Activated CD4-positive, alpha-beta memory T cell treated with anti-CD3 and anti-CD28 coated beads for 36 hours (primary cell): ENCODE results near the gene RRP12. TPM values are rescaled to one million over a fixed set of nuclear protein-coding genes. Genes with fewer than 3 reads are reported as not detected.
A peak's percentile ranks its signal among the peaks of the same experiment; 100 is the strongest.

ENCODE experiments used
- CTCF ChIA-PET: fragments of 350-600 bp; sonication (Branson Sonifier 250); formaldehyde crosslinking; loops from one replicate; lab custom pipeline; 2021; ENCODE audit warnings: antibody characterized with exemption, inconsistent platforms; lab: Charles Lee
- POLR2A ChIA-PET: fragments of 350-600 bp; sonication (Branson Sonifier 250); formaldehyde crosslinking; loops from one replicate; lab custom pipeline; 2021; ENCODE audit warnings: antibody characterized with exemption; lab: Charles Lee
- DNase-seq: peaks from one replicate; pipeline ENCODE4 v3.0.0-alpha.2; 2020
- H3K27ac Mint-ChIP-seq: one replicate; pipeline ENCODE4 v1.8.0; 2021; ENCODE audit warnings: mixed read lengths
- H3K27me3 Mint-ChIP-seq: one replicate; pipeline ENCODE4 v1.8.0; 2021; ENCODE audit warnings: mixed read lengths
- H3K36me3 Mint-ChIP-seq: one replicate; pipeline ENCODE4 v1.8.0; 2021; ENCODE audit warnings: mixed read lengths
- H3K4me1 Mint-ChIP-seq: one replicate; pipeline ENCODE4 v1.8.0; 2021; ENCODE audit warnings: low read depth, mixed read lengths
- H3K4me3 Mint-ChIP-seq: one replicate; pipeline ENCODE4 v1.8.0; 2021; ENCODE audit warnings: mild to moderate bottlenecking, mixed read lengths
- H3K9me3 Mint-ChIP-seq: one replicate; pipeline ENCODE4 v1.8.0; 2021; ENCODE audit warnings: mixed read lengths
- intact Hi-C: fragments of 100-400 bp; cut with micrococcal nuclease; formaldehyde crosslinking; loops from one replicate; pipeline ENCODE4 v1.15.1; 2023
- total RNA-seq, 2 experiments: library from RNA; stranded (reverse); gene quantifications; one replicate each; pipeline ENCODE4 v1.2.3, GENCODE V29; 2021

RRP12 gene
- total RNA-seq, 2 experiments from 2014 or later: 40.4 to 41.8 TPM

GRCh38 chr10:97333601-97334369 is 67.4 kb downstream of the RRP12 start:
- ChIA-PET POLR2A (interaction anchor here (1.0 to 3.1 kb wide), 3 partner anchors 15 to 164 kb away, joined by 4 to 29 read pairs (median 9); partner anchors contain the start of genes FRAT1 and RRP12), CTCF (interaction anchor here (0.9 to 4.3 kb wide), 6 partner anchors 14 to 200 kb away, joined by 3 to 26 read pairs (median 4); partner anchors contain the start of gene FRAT1)
- H3K27ac Mint-ChIP-seq: peak overlapping the region; percentile 57
- intact Hi-C loops: loop anchor here (1.0 to 5.0 kb wide), 3 partner anchors 14 to 69 kb away; partner anchors contain the start of genes ARHGAP19, FRAT1 and RRP12
- H3K4me3 Mint-ChIP-seq: peak overlapping the region; percentile 77
- H3K4me1 Mint-ChIP-seq: peaks cover 44% of the 10 kb centered on the region
- peak; percentile 64 for DNase-seq
- no peaks in the 10 kb centered on the region for H3K9me3 Mint-ChIP-seq
- peaks cover 4% of the 10 kb centered on the region for H3K36me3 Mint-ChIP-seq
- peaks cover 1% of the 10 kb centered on the region for H3K27me3 Mint-ChIP-seq

GRCh38 chr10:97333351-97333600 is 67.9 kb downstream of the RRP12 start:
- no peak for DNase-seq
- Mint-ChIP-seq H3K4me3 (peak overlapping the region; percentile 77), H3K27me3 (peaks cover 1% of the 10 kb centered on the region), H3K27ac (peak overlapping the region; percentile 57), H3K4me1 (peaks cover 49% of the 10 kb centered on the region), H3K36me3 (peaks cover 4% of the 10 kb centered on the region), H3K9me3 (no peaks in the 10 kb centered on the region)
- POLR2A ChIA-PET: interaction anchor here (1.0 to 3.1 kb wide), 3 partner anchors 14 to 164 kb away, joined by 4 to 29 read pairs (median 9); partner anchors contain the start of genes FRAT1 and RRP12
- CTCF ChIA-PET: interaction anchor here (0.9 to 4.3 kb wide), 6 partner anchors 14 to 201 kb away, joined by 3 to 26 read pairs (median 4); partner anchors contain the start of gene FRAT1
- intact Hi-C loops: loop anchor here (5.0 kb wide), 1 partner anchor 69 kb away; the partner anchor contains the start of gene RRP12

GRCh38 chr10:97332591-97333350 is 68.4 kb downstream of the RRP12 start:
- Mint-ChIP-seq H3K4me3 (peak overlapping the region; percentile 77), H3K27ac (no peak overlapping the region), H3K4me1 (peaks cover 54% of the 10 kb centered on the region), H3K36me3 (peaks cover 4% of the 10 kb centered on the region), H3K27me3 (peaks cover 1% of the 10 kb centered on the region), H3K9me3 (no peaks in the 10 kb centered on the region)
- ChIA-PET CTCF (interaction anchor here (0.7 to 4.3 kb wide), 9 partner anchors 13 to 251 kb away, joined by 3 to 26 read pairs (median 3); partner anchors contain the start of gene FRAT1), POLR2A (interaction anchor here (0.5 to 3.1 kb wide), 4 partner anchors 14 to 165 kb away, joined by 4 to 29 read pairs (median 7); partner anchors contain the start of genes FRAT1 and RRP12)
- no peak for DNase-seq
- intact Hi-C loops: loop anchor here (5.0 kb wide), 1 partner anchor 70 kb away; the partner anchor contains the start of gene RRP12

- POLR2A ChIA-PET: interaction anchor here (1.0 kb wide), 1 partner anchor 11 kb away, joined by 4 read pairs; no protein-coding TSS in a partner anchor
- CTCF ChIA-PET: interaction anchor here (0.6 to 4.3 kb wide), 4 partner anchors 9 to 259 kb away, joined by 3 to 26 read pairs (median 12); partner anchors contain the start of gene FRAT1
- DNase-seq: no peak
- no peak overlapping the region for H3K27ac Mint-ChIP-seq
- H3K36me3 Mint-ChIP-seq: peaks cover 4% of the 10 kb centered on the region
- H3K9me3 Mint-ChIP-seq: no peaks in the 10 kb centered on the region
- no peak overlapping the region for H3K4me3 Mint-ChIP-seq
- H3K4me1 Mint-ChIP-seq: peaks cover 54% of the 10 kb centered on the region
- intact Hi-C loops: loop anchor here (5.0 kb wide), 1 partner anchor 71 kb away; the partner anchor contains the start of gene RRP12
- H3K27me3 Mint-ChIP-seq: peaks cover 1% of the 10 kb centered on the region
Observed at GRCh38 chr10:97331153-97331703, 69.9 kb downstream of the RRP12 start.

- DNase-seq: no peak
- no peak overlapping the region for H3K27ac Mint-ChIP-seq
- ChIA-PET POLR2A (no interaction called here), CTCF (interaction anchor here (1.2 kb wide), 1 partner anchor 51 kb away, joined by 6 read pairs; no protein-coding TSS in a partner anchor)
- H3K4me1 Mint-ChIP-seq: peaks cover 50% of the 10 kb centered on the region
- no peaks in the 10 kb centered on the region for H3K9me3 Mint-ChIP-seq
- no peaks in the 10 kb centered on the region for H3K27me3 Mint-ChIP-seq
- intact Hi-C loops: loop anchor here (5.0 kb wide), 1 partner anchor 73 kb away; the partner anchor contains the start of gene RRP12
- H3K36me3 Mint-ChIP-seq: peaks cover 4% of the 10 kb centered on the region
- H3K4me3 Mint-ChIP-seq: no peak overlapping the region
Observed at GRCh38 chr10:97329766-97330165, 71.4 kb downstream of the RRP12 start.

- DNase-seq: peak; percentile 39
- POLR2A ChIA-PET: interaction anchor here (1.4 to 1.7 kb wide), 2 partner anchors 9 to 10 kb away, joined by 3 to 5 read pairs; partner anchors contain the start of gene FRAT1
- CTCF ChIA-PET: interaction anchor here (1.2 kb wide), 2 partner anchors 50 to 116 kb away, joined by 4 to 6 read pairs; no protein-coding TSS in a partner anchor
- no peak overlapping the region for H3K4me3 Mint-ChIP-seq
- H3K27me3 Mint-ChIP-seq: no peaks in the 10 kb centered on the region
- H3K4me1 Mint-ChIP-seq: peaks cover 50% of the 10 kb centered on the region
- no peaks in the 10 kb centered on the region for H3K9me3 Mint-ChIP-seq
- intact Hi-C loops: no loop called here
- no peak overlapping the region for H3K27ac Mint-ChIP-seq
- H3K36me3 Mint-ChIP-seq: peaks cover 4% of the 10 kb centered on the region
Observed at GRCh38 chr10:97328646-97329453, 72.3 kb downstream of the RRP12 start.

GRCh38 chr10:97327348-97328294 is 73.5 kb downstream of the RRP12 start:
- POLR2A ChIA-PET: interaction anchor here (1.4 to 1.7 kb wide), 2 partner anchors 8 to 9 kb away, joined by 3 to 5 read pairs; partner anchors contain the start of gene FRAT1
- H3K27ac Mint-ChIP-seq: peak overlapping the region; percentile 76
- no peak for DNase-seq
- peaks cover 2% of the 10 kb centered on the region for H3K36me3 Mint-ChIP-seq
- H3K27me3 Mint-ChIP-seq: no peaks in the 10 kb centered on the region
- CTCF ChIA-PET: interaction anchor here (1.2 to 1.4 kb wide), 2 partner anchors 49 to 117 kb away, joined by 4 to 5 read pairs; no protein-coding TSS in a partner anchor
- peaks cover 40% of the 10 kb centered on the region for H3K4me1 Mint-ChIP-seq
- H3K9me3 Mint-ChIP-seq: no peaks in the 10 kb centered on the region
- intact Hi-C loops: no loop called here
- no peak overlapping the region for H3K4me3 Mint-ChIP-seq

GRCh38 chr10:97325754-97326153 is 75.4 kb downstream of the RRP12 start:
- Mint-ChIP-seq H3K36me3 (peaks cover 2% of the 10 kb centered on the region), H3K4me3 (no peak overlapping the region), H3K27ac (no peak overlapping the region), H3K27me3 (no peaks in the 10 kb centered on the region), H3K9me3 (no peaks in the 10 kb centered on the region), H3K4me1 (peaks cover 38% of the 10 kb centered on the region)
- intact Hi-C loops: no loop called here
- DNase-seq: no peak
- ChIA-PET POLR2A (no interaction called here), CTCF (interaction anchor here (0.6 kb wide), 1 partner anchor 51 kb away, joined by 3 read pairs; no protein-coding TSS in a partner anchor)

- peaks cover 36% of the 10 kb centered on the region for H3K4me1 Mint-ChIP-seq
- intact Hi-C loops: no loop called here
- no peak overlapping the region for H3K27ac Mint-ChIP-seq
- H3K27me3 Mint-ChIP-seq: peaks cover 6% of the 10 kb centered on the region
- POLR2A ChIA-PET: interaction anchor here (0.5 kb wide), 1 partner anchor 298 kb away, joined by 3 read pairs; no protein-coding TSS in a partner anchor
- no peak overlapping the region for H3K4me3 Mint-ChIP-seq
- no peaks in the 10 kb centered on the region for H3K9me3 Mint-ChIP-seq
- no peak for DNase-seq
- H3K36me3 Mint-ChIP-seq: no peaks in the 10 kb centered on the region
- CTCF ChIA-PET: no interaction called here
Observed at GRCh38 chr10:97323501-97323900, 77.6 kb downstream of the RRP12 start.

GRCh38 chr10:97321804-97322190 is 79.3 kb downstream of the RRP12 start:
- H3K9me3 Mint-ChIP-seq: no peaks in the 10 kb centered on the region
- CTCF ChIA-PET: interaction anchor here (0.8 to 1.2 kb wide), 2 partner anchors 10 to 78 kb away, joined by 3 read pairs; no protein-coding TSS in a partner anchor
- no peaks in the 10 kb centered on the region for H3K36me3 Mint-ChIP-seq
- peaks cover 6% of the 10 kb centered on the region for H3K27me3 Mint-ChIP-seq
- POLR2A ChIA-PET: no interaction called here
- peaks cover 24% of the 10 kb centered on the region for H3K4me1 Mint-ChIP-seq
- H3K4me3 Mint-ChIP-seq: no peak overlapping the region
- intact Hi-C loops: no loop called here
- H3K27ac Mint-ChIP-seq: no peak overlapping the region
- no peak for DNase-seq
